BJ (cell line): Measurements from ENCODE around the gene KISS1. TPM values are rescaled to one million over a fixed set of nuclear protein-coding genes. Genes with fewer than 3 reads are reported as not detected.
"Not testable (repeated sequence)": the region's sequence is repeated elsewhere in the genome, so short reads cannot be mapped to it uniquely, and the experiment has no call there.

Experiments used
- CTCF ChIA-PET: fragments of 350-600 bp; formaldehyde crosslinking; extraction: SDS; loops from one replicate; lab custom pipeline; 2021; ENCODE audit warnings: antibody characterized with exemption, inconsistent platforms; lab: Yijun Ruan, JAX
- POLR2A ChIA-PET: fragments of 300-600 bp; sonication (Branson Sonifier 250); formaldehyde crosslinking; extraction: SDS; loops from one replicate; lab custom pipeline; 2021; ENCODE audit warnings: antibody characterized with exemption; lab: Charles Lee
- DNase-seq: peaks from one replicate; pipeline ENCODE4 v3.0.0-alpha.2; 2011; ENCODE audit warnings: low read depth
- H3K27me3 ChIP-seq: 2 replicates; pipeline ENCODE4 v1.6.0; 2011; ENCODE audit warnings: low read length; ENCODE audit not compliant: control insufficient read depth, insufficient read depth
- H3K36me3 ChIP-seq: 2 replicates; pipeline ENCODE4 v1.5.1; 2011; ENCODE audit warnings: low read length; ENCODE audit not compliant: control insufficient read depth, insufficient read depth
- H3K4me3 ChIP-seq: 2 replicates; pipeline ENCODE4 v1.5.1; 2011; ENCODE audit warnings: low read depth, mild to moderate bottlenecking, control low read depth, low read length
- polyA plus RNA-seq: library from polyadenylated mRNA; depleted of rRNA; stranded (reverse); fragments of >200 nt; gene quantifications from 2 replicates; pipeline ENCODE4 v1.2.3, GENCODE V29; 2011
- TF ChIP-seq, protein P1 (sequence below): IDR thresholded peaks from 2 replicates; pipeline ENCODE4 v1.5.1; 2011; ENCODE audit warnings: low read depth, mild to moderate bottlenecking, control low read depth, inconsistent platforms, low read length, moderate library complexity; ENCODE audit not compliant: insufficient read depth

KISS1 gene
- polyA plus RNA-seq, 1 experiment, result 23.0 TPM

DNA sequence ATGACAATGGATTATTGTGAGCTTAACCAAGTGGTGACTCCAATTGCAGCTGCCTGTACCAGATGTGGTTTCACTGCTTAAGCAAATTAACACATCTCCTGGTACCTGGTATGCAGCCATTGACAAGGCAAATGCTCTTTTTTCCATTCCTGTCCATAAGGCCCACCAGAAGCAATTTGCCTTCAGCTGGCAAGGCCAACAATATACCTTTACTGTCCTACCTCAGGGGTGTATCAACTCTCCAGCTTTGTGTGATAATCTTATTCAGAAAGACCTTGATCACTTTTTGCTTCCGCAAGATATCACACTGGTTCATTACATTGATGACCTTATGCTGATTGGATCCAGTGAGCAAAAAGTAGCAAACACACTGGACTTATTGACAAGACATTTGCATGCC lies 41.2 kb upstream of the KISS1 start:
- DNase-seq, H3K27me3 ChIP-seq, H3K4me3 ChIP-seq, H3K36me3 ChIP-seq, POLR2A ChIA-PET: not testable (repeated sequence)
- CTCF ChIA-PET, result interaction anchor here (1.2 kb wide), 1 partner anchor 17 kb away, joined by 5 read pairs; no protein-coding TSS in a partner anchor

DNA sequence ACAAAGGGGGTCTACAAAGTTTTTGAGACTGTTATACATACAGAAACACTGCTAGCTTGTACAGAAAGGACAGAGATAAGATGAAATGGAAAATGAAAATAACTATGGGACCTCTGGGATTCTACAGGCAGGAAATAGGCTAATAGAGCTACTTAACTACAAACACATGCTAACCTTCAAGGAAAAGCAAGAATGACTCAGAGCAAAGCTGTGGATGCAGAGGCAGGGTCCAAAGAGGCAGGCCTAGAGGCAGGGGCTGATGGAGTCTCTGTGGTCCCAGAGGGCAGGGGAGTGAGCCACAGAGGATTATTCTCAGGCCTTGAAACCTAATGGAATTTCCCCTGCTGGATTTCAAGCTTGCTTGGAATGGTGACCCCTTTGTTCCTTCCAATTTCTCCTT lies 36.2 kb upstream of the KISS1 start:
- peak; percentile 26 for DNase-seq
- CTCF ChIA-PET, result interaction anchor here (0.7 to 2.1 kb wide), 5 partner anchors 19 to 131 kb away, joined by 3 to 9 read pairs (median 4); partner anchors contain the start of gene GOLT1A
- TF ChIP-seq, protein P1, sequence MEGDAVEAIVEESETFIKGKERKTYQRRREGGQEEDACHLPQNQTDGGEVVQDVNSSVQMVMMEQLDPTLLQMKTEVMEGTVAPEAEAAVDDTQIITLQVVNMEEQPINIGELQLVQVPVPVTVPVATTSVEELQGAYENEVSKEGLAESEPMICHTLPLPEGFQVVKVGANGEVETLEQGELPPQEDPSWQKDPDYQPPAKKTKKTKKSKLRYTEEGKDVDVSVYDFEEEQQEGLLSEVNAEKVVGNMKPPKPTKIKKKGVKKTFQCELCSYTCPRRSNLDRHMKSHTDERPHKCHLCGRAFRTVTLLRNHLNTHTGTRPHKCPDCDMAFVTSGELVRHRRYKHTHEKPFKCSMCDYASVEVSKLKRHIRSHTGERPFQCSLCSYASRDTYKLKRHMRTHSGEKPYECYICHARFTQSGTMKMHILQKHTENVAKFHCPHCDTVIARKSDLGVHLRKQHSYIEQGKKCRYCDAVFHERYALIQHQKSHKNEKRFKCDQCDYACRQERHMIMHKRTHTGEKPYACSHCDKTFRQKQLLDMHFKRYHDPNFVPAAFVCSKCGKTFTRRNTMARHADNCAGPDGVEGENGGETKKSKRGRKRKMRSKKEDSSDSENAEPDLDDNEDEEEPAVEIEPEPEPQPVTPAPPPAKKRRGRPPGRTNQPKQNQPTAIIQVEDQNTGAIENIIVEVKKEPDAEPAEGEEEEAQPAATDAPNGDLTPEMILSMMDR, result no peak
- no peak overlapping the region for H3K4me3 ChIP-seq
- no peaks in the 10 kb centered on the region for H3K27me3 ChIP-seq
- POLR2A ChIA-PET, result interaction anchor here (0.6 kb wide), 2 partner anchors 66 to 274 kb away, joined by 3 to 9 read pairs; no protein-coding TSS in a partner anchor
- peaks cover 14% of the 10 kb centered on the region for H3K36me3 ChIP-seq

DNA sequence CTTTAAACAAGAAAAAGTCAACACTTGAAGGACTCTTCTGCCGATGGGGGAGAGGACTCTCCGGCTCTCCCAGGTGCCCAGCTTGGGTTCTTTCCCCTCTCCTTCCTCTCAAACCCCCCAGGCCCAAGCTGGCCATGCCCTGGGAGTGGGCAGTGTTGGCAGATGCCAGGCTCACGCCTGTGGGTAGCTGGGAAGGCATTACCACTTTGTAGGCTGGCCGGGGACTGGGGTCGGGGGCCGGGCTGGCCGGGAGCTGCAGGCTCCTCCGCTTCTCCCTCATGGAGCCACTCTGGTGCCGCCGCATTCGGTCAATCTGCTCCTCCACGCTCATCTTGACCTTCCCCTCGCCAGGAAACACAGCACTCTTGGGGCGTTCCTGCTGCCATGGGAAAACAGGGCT lies 33.9 kb upstream of the KISS1 start:
- Histone ChIP-seq H3K4me3 (no peak overlapping the region), H3K36me3 (peaks cover 14% of the 10 kb centered on the region), H3K27me3 (no peaks in the 10 kb centered on the region)
- TF ChIP-seq, protein P1, result no peak
- ChIA-PET CTCF (interaction anchor here (0.7 to 5.4 kb wide), 5 partner anchors 23 to 201 kb away, joined by 3 to 27 read pairs (median 5); no protein-coding TSS in a partner anchor), POLR2A (no interaction called here)
- no peak for DNase-seq

DNA sequence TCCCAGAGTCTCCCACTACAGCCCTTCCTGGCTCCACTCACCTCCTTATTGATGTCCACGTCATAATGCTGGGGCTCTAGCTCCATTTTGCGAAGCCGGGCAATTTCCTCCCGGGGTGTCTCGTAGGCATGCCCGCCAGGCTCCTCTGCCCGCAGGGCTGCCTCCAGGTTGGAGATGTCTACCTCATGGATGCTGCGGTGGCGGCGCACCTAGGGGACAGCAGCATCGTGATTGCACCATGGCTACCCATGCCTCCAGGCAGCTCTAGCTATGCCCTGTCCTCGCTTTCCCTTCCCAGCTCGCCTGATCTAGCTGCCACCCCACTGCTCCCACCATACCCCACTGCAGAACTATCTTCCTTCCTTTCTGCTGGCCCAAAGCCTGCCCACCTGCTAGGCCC lies 32.6 kb upstream of the KISS1 start:
- H3K27me3 ChIP-seq, result no peaks in the 10 kb centered on the region
- ChIA-PET POLR2A (no interaction called here), CTCF (interaction anchor here (0.9 to 5.4 kb wide), 7 partner anchors 12 to 203 kb away, joined by 3 to 27 read pairs (median 5); partner anchors contain the start of gene GOLT1A)
- H3K36me3 ChIP-seq, result peaks cover 14% of the 10 kb centered on the region
- no peak overlapping the region for H3K4me3 ChIP-seq
- TF ChIP-seq, protein P1, result no peak
- DNase-seq, result no peak

DNA sequence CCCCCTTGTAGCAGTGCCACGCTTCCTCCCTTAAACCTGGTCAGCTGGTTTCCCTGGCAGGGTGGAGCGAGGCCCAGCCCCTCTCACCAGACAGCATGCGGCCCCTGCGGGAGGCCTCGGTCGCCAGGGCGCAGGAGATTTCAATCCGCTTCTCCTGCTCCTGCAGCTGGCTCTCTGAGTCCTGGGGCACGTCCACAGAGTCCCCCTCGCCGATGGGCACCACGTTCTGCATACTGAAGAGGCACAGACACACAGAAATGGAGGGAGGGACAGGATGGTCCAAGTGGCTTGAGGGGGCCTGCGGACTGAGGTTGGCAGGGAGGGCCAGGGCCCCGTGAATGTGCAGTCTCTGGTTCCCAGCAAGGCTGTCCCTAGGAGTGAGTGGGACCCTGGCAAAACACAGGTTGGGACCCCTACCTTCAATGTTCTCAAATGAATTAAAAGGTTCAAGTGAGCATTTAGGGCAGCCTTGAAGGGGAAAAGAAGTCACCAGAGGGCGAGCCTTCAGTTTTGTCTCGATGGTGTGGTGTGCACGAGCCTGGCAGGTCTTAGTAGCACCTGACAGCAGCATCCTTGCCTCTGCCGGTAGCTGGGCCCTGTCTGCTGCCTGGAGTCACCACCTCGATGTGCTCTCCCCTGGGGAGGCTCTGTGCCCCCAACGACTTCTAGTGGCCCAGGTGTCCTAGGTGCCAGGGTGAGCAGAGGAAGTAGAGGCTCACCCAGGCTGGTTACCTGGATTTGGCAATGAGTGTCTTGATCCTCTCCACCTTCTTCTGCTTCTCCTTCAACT lies 31.9 kb upstream of the KISS1 start:
- TF ChIP-seq, protein P1, result no peak
- Histone ChIP-seq H3K4me3 (no peak overlapping the region), H3K27me3 (no peaks in the 10 kb centered on the region), H3K36me3 (peaks cover 14% of the 10 kb centered on the region)
- ChIA-PET POLR2A (no interaction called here), CTCF (interaction anchor here (0.9 to 5.4 kb wide), 4 partner anchors 14 to 135 kb away, joined by 3 to 27 read pairs (median 9); partner anchors contain the start of gene GOLT1A)
- DNase-seq, result no peak
